ENCODE results near the gene ATG5. TPM values are rescaled to one million over a fixed set of nuclear protein-coding genes. Genes with fewer than 3 reads are reported as not detected.

Gene ATG5
- total RNA-seq, 1 donor from 2014 or later = 34.7 TPM

DNA sequence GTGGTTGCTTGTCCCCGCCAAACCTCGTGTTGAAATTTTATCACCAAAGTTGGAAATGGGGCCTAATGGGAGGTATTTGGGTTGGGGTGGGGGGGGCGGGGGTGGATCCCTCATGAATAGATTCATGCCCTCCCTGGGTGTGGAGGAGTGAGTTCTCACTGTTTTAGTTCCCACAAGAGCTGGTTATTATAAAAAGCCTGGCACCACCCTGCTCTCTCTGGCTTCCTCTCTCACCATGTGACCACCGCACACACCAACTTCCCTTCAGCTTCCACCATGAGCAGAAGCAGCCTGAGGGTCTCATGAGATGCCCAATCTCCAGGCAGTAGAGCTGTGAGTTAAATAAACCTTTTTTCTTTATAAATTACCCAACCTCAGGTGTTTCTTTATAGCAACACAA, 128.1 kb downstream of the ATG5 start:
- Mint-ChIP-seq H3K4me3 (ENCODE audit: low read depth) (no peak overlapping the region), H3K27me3 (ENCODE audit: low read depth) (no peaks in the 10 kb centered on the region), H3K27ac (no peak overlapping the region), H3K4me1 (ENCODE audit: low read depth) (peaks cover 58% of the 10 kb centered on the region), H3K36me3 (ENCODE audit: low read depth) (peaks cover 74% of the 10 kb centered on the region), H3K9me3 (no peaks in the 10 kb centered on the region)
- no peak for DNase-seq (ENCODE audit: low spot score)
- intact Hi-C loops (cut with micrococcal nuclease) = no loop called here

DNA sequence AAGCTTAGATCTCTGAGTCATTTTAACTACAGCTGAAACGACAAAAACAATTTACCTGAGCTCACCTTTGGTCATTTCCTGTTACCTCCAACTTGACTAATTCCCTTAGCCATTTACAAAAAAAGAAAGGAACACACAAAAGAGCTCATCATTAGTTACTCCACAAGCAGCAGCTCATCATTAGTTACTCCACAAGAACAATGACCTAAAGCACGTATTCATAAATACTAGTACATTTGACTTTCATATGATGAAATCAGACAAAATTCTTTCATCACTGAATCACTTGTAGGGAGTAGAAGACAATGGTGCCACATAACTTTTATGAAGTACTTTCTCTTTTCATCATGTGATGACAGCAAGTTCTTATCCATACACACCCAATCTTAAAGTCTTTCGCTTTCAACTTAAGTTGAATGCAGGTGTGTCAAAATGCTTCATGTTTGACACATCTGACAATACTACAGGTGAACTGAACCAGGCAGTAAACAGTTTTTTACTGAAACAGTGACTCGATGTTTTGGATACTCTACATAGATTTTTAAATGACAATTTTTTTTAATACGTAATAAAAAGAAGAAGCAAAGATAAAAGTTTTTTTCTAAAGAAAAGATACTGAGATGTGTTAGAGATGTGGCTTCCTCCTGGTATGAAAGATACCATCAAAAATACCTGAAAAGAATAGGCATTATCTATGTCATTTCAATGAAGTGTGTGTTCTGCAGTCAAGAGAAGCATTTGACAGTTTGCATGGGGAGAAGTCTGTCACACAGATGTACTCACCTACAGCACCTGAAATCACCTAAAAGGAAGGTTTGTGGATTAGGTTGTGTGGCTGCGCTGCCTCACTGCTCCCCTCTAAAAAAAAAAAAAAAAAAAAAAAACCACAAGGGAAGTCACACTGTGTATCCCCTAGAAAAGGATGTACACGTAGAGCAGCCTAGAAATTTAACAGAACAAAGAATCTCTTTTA, 130.3 kb downstream of the ATG5 start:
- Mint-ChIP-seq H3K9me3 (no peaks in the 10 kb centered on the region), H3K4me3 (ENCODE audit: low read depth) (peak overlapping the region; percentile 63), H3K27ac (peak overlapping the region; percentile 88), H3K36me3 (ENCODE audit: low read depth) (peaks cover 58% of the 10 kb centered on the region), H3K4me1 (ENCODE audit: low read depth) (peaks cover 60% of the 10 kb centered on the region), H3K27me3 (ENCODE audit: low read depth) (no peaks in the 10 kb centered on the region)
- no peak for DNase-seq (ENCODE audit: low spot score)
- intact Hi-C loops (cut with micrococcal nuclease) = no loop called here

DNA sequence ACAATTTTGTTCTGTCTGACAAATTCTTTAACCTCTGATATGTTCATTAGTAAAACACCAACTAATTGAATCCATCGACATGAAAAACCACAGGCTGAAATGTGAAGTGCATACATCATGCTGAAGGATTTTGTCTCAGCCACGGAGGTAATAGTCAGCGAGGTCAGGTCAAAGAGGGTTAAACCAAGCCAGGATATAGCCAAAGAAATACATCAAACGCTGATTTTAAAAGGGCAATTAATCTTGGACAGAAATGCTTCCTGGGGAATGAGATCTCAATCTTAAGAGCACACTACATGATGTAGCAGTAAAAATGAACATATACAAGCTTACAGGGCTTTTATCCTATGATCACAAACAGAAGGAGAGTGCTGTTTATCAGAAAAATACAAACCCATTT, 132.7 kb downstream of the ATG5 start:
- Mint-ChIP-seq H3K4me1 (ENCODE audit: low read depth) (peaks cover 68% of the 10 kb centered on the region), H3K27me3 (ENCODE audit: low read depth) (no peaks in the 10 kb centered on the region), H3K27ac (no peak overlapping the region), H3K9me3 (no peaks in the 10 kb centered on the region), H3K4me3 (ENCODE audit: low read depth) (no peak overlapping the region), H3K36me3 (ENCODE audit: low read depth) (peaks cover 47% of the 10 kb centered on the region)
- DNase-seq (ENCODE audit: low spot score) = no peak
- intact Hi-C loops (cut with micrococcal nuclease) = no loop called here

DNA sequence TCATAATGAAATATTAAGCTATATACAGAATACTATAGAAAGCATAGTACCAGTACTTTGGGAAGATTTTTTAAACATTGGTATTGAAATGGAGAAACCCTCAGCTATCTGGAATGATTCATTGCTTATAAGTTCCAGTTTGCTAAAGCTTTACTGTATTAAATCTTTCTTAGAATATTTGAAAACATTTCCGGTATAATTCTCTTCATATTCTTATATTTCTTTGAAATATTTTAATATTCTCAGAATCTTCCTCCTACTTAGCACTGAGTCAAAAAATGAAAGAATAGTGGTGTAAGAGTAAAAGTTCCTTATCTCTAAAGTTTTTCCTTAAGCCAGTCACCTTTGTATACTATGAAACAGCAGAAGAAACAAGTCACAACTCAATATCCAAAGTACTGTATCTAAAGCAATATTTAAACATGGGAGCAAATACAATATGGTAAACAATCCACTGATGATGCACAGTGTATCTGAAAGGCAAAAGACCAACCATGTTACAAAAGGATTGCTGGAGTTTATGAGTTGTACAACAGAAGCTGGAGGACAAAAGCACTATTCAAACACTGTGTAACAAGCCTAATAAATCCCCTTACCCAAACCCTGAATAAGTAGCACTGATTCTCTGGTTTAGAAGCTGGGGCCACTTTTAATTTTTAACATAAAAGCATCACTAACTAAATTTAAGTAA, 137.3 kb downstream of the ATG5 start:
- no peaks in the 10 kb centered on the region for H3K9me3 Mint-ChIP-seq
- peak overlapping the region; percentile 8 for H3K4me3 Mint-ChIP-seq (ENCODE audit: low read depth)
- H3K27ac Mint-ChIP-seq = peak overlapping the region; percentile 86
- H3K4me1 Mint-ChIP-seq (ENCODE audit: low read depth) = peaks cover 68% of the 10 kb centered on the region
- peaks cover 40% of the 10 kb centered on the region for H3K36me3 Mint-ChIP-seq (ENCODE audit: low read depth)
- H3K27me3 Mint-ChIP-seq (ENCODE audit: low read depth) = no peaks in the 10 kb centered on the region
- intact Hi-C loops (cut with micrococcal nuclease) = loop anchor here (1.0 to 10.0 kb wide), 11 partner anchors 35 to 703 kb away; no protein-coding TSS in a partner anchor
- no peak for DNase-seq (ENCODE audit: low spot score)

DNA sequence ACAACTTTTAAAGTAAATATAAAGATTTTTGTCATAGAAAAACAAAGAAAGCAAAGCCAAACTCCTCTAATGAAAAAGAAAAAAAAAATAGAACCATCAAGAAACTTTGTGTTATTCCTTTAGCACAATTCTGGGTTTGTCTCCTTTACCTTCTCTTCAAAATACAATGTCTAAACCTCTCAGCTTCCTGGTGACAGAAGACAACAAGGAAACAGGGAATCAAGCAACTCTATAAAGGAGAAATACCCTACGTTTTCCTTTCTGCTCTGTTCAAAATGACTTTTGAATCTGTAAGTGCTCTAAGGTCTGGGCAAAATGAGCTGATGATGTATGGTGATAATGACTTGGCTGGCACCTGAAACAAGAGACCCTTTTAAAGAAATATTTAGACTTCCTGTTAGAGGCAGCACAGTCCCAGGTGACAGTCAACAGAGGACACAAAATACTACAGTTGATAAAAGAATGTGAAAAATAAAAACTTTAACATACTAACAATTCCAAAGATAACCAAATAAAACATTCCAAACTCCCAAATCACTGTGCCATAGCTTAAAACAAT, 138.1 kb downstream of the ATG5 start:
- Mint-ChIP-seq H3K4me3 (ENCODE audit: low read depth) (peak overlapping the region; percentile 48), H3K27me3 (ENCODE audit: low read depth) (no peaks in the 10 kb centered on the region), H3K27ac (peak overlapping the region; percentile 86), H3K9me3 (no peaks in the 10 kb centered on the region), H3K36me3 (ENCODE audit: low read depth) (peaks cover 36% of the 10 kb centered on the region), H3K4me1 (ENCODE audit: low read depth) (peaks cover 68% of the 10 kb centered on the region)
- intact Hi-C loops (cut with micrococcal nuclease) = loop anchor here (2.0 to 10.0 kb wide), 7 partner anchors 90 to 703 kb away; no protein-coding TSS in a partner anchor
- DNase-seq (ENCODE audit: low spot score) = no peak

DNA sequence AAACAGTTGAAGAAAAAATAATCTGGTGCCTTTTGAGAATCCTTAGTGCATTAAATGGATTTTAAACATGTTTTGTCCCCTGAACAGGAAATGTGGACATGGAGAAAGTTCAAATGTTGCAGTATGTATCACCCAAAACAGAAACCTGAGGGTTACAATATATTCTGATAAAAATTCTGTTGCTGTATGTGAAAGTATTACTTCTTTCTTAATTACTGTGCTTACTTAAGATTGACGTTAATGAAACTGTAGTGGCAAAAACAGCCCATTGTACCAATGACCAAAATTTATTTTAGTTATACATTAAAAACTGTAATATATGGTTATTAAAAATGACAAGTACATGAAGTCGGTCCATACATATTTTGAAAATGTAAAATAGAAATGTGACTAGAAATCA, 138.8 kb downstream of the ATG5 start:
- H3K27me3 Mint-ChIP-seq (ENCODE audit: low read depth) = no peaks in the 10 kb centered on the region
- H3K4me3 Mint-ChIP-seq (ENCODE audit: low read depth) = peak overlapping the region; percentile 46
- peaks cover 41% of the 10 kb centered on the region for H3K36me3 Mint-ChIP-seq (ENCODE audit: low read depth)
- no peaks in the 10 kb centered on the region for H3K9me3 Mint-ChIP-seq
- H3K4me1 Mint-ChIP-seq (ENCODE audit: low read depth) = peaks cover 74% of the 10 kb centered on the region
- intact Hi-C loops (cut with micrococcal nuclease) = loop anchor here (1.0 to 10.0 kb wide), 11 partner anchors 22 to 702 kb away; no protein-coding TSS in a partner anchor
- no peak for DNase-seq (ENCODE audit: low spot score)
- H3K27ac Mint-ChIP-seq = peak overlapping the region; percentile 86

DNA sequence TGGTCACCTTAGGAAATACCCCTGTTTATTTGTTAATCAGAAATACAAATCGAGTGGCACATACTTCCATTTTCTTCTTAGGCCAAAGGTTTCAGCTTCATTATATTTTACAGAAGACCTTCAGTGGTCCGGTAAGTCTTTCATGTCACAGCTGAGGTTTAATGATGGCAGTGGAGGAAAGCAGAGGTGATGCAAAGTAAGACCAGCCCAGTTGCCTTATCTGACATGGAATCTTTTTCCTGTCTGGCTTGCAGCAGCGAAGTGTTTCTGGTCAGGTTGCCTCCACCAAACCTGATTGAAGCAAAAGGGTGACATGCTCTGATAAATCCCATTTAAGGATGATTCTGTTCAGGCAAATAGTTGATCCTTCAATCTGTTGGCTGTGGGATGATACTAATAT, 139.4 kb downstream of the ATG5 start:
- Mint-ChIP-seq H3K4me1 (ENCODE audit: low read depth) (peaks cover 76% of the 10 kb centered on the region), H3K27me3 (ENCODE audit: low read depth) (no peaks in the 10 kb centered on the region), H3K36me3 (ENCODE audit: low read depth) (peaks cover 37% of the 10 kb centered on the region), H3K9me3 (no peaks in the 10 kb centered on the region), H3K4me3 (ENCODE audit: low read depth) (peak overlapping the region; percentile 46), H3K27ac (peak overlapping the region; percentile 86)
- intact Hi-C loops (cut with micrococcal nuclease) = loop anchor here (1.0 to 10.0 kb wide), 11 partner anchors 22 to 701 kb away; no protein-coding TSS in a partner anchor
- no peak for DNase-seq (ENCODE audit: low spot score)

DNA sequence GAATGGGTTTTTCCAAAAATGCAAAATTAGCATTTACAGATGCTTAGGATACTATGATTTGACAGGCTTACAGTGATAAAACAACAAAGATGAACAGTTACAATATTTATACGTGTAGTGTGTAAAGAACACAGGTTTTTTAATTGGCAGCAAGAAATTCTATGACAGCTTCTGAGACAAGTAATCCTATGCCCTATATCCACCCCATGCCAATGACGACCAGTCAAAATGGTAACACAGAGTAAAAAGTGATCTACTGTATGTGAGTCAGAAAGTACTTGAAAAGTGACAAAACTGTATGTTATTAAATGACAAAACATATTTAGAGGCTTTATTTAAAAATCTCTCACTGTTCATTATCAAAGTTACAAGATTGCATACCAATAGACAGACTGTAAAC, 139.9 kb downstream of the ATG5 start:
- Mint-ChIP-seq H3K4me1 (ENCODE audit: low read depth) (peaks cover 77% of the 10 kb centered on the region), H3K27me3 (ENCODE audit: low read depth) (no peaks in the 10 kb centered on the region), H3K9me3 (no peaks in the 10 kb centered on the region), H3K27ac (peak overlapping the region; percentile 86), H3K36me3 (ENCODE audit: low read depth) (peaks cover 37% of the 10 kb centered on the region), H3K4me3 (ENCODE audit: low read depth) (peak overlapping the region; percentile 46)
- DNase-seq (ENCODE audit: low spot score) = no peak
- intact Hi-C loops (cut with micrococcal nuclease) = loop anchor here (1.0 to 10.0 kb wide), 11 partner anchors 21 to 701 kb away; no protein-coding TSS in a partner anchor

DNA sequence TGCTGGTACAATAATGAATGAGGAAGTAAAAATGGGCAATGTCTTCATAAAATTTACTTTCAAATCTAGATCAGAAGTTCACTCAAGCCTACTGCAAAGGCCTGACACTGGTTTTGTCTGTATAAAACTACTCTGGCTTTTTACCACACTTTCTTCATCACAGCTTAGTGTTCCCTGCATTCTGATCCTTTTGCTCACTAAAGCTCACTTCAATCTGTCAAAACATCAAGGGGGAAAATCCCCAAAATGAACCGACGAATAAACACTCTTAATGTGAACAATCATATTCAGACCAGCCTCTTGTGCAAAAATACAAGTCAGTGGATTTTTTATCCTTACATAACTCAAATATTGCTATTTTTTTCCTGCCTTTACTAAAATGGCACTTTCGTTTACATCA, 140.9 kb downstream of the ATG5 start:
- Mint-ChIP-seq H3K36me3 (ENCODE audit: low read depth) (peaks cover 37% of the 10 kb centered on the region), H3K4me3 (ENCODE audit: low read depth) (no peak overlapping the region), H3K27ac (peak overlapping the region; percentile 44), H3K27me3 (ENCODE audit: low read depth) (no peaks in the 10 kb centered on the region), H3K9me3 (no peaks in the 10 kb centered on the region), H3K4me1 (ENCODE audit: low read depth) (peaks cover 70% of the 10 kb centered on the region)
- no peak for DNase-seq (ENCODE audit: low spot score)
- intact Hi-C loops (cut with micrococcal nuclease) = loop anchor here (5.0 to 10.0 kb wide), 6 partner anchors 93 to 700 kb away; no protein-coding TSS in a partner anchor

DNA sequence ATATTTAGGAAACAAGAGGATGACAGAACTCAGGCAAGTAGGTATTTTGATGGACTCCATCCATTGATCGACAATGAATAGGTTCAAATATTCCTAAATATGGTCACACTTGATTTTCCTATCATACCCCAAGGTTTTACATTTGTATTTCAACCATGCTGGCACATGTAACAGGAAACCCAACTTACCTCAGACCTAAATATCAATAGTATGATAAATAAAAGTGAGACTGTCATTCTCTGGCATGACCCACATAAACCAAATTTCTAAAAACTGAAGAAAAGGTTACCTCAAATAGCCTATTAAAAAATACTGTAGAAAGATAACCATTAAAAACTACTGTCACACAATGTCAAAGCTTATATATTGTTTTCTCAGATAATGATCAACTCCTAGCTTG, 142.1 kb downstream of the ATG5 start:
- Mint-ChIP-seq H3K4me1 (ENCODE audit: low read depth) (peaks cover 61% of the 10 kb centered on the region), H3K36me3 (ENCODE audit: low read depth) (peaks cover 32% of the 10 kb centered on the region), H3K27ac (peak overlapping the region; percentile 60), H3K4me3 (ENCODE audit: low read depth) (no peak overlapping the region), H3K9me3 (no peaks in the 10 kb centered on the region), H3K27me3 (ENCODE audit: low read depth) (no peaks in the 10 kb centered on the region)
- no peak for DNase-seq (ENCODE audit: low spot score)
- intact Hi-C loops (cut with micrococcal nuclease) = loop anchor here (10.0 kb wide), 2 partner anchors 389 to 699 kb away; no protein-coding TSS in a partner anchor

DNA sequence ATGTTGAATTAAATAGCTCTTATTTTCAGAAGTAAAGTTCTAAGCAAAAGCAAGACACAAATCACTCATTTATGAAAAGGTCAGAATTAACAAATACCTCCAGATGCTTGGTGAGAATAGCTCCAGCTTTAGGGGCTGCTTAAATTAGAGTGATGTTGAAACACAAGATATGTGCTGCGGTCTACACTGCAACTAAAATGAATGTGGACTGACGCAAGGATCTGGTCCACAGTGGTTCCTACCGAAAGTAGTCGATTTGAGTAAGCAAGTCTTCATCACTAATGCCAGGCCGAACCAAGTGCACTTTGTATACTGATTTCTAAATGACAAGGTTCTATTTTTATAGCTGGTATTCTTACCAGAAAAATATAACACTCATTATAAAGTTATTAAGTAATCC, 143.1 kb downstream of the ATG5 start:
- no peaks in the 10 kb centered on the region for H3K27me3 Mint-ChIP-seq (ENCODE audit: low read depth)
- H3K27ac Mint-ChIP-seq = peak overlapping the region; percentile 15
- H3K9me3 Mint-ChIP-seq = no peaks in the 10 kb centered on the region
- no peak for DNase-seq (ENCODE audit: low spot score)
- H3K4me1 Mint-ChIP-seq (ENCODE audit: low read depth) = peaks cover 55% of the 10 kb centered on the region
- H3K4me3 Mint-ChIP-seq (ENCODE audit: low read depth) = no peak overlapping the region
- intact Hi-C loops (cut with micrococcal nuclease) = loop anchor here (10.0 kb wide), 2 partner anchors 388 to 698 kb away; no protein-coding TSS in a partner anchor
- peaks cover 27% of the 10 kb centered on the region for H3K36me3 Mint-ChIP-seq (ENCODE audit: low read depth)

DNA sequence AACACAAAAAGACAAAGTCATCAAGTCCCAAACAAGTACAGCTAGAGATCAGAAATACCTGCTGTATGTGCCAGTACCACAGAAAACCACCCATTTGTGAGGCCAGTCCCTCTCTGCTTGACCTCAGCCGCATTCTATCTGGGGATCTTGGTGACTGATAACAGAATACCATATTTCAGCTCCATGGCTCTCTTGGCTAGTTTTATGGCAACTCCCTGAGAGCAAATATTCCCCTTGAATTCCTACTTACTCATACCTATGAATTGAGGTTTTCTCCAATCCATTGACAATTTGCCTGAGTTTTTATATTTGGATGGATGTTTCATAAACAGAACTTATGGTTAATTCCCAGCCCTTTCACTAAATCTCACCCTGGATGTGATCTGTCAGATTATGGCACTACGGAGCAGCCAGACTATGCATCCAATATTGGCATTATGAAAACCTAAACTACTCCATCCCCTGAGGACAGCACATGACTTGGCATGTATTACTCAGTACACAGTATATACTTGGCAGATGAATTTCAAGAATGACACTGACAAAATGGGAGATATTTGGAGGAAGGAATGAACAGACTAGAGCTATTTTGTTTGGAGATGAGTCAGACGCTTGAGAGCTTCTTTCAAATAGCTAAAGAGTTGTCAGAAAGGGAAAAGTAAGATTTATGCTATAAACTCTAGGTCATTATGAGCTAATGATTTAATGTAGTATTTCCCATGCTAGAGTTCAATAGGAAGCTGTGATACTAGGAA, 143.7 kb downstream of the ATG5 start:
- Mint-ChIP-seq H3K27ac (peak overlapping the region; percentile 15), H3K4me1 (ENCODE audit: low read depth) (peaks cover 55% of the 10 kb centered on the region), H3K4me3 (ENCODE audit: low read depth) (no peak overlapping the region), H3K27me3 (ENCODE audit: low read depth) (no peaks in the 10 kb centered on the region), H3K9me3 (no peaks in the 10 kb centered on the region), H3K36me3 (ENCODE audit: low read depth) (peaks cover 27% of the 10 kb centered on the region)
- intact Hi-C loops (cut with micrococcal nuclease) = loop anchor here (10.0 kb wide), 2 partner anchors 387 to 697 kb away; no protein-coding TSS in a partner anchor
- no peak for DNase-seq (ENCODE audit: low spot score)

Data from activated T-helper 2 cell treated with anti-CD3 and anti-CD28 coated beads, Interferon-gamma antibody, Interleukin-2, Interleukin-4, amounts not matched to agents 10 μg/mL and 5 μg/mL and 100 μg/mL, durations not matched to agents 14 hours and 24 hours and 36 hours (primary cell).